A375 (cell line): ENCODE data around the gene ABHD5. TPM values are rescaled to one million over a fixed set of nuclear protein-coding genes. Genes with fewer than 3 reads are reported as not detected.

Experiments
- total RNA-seq: library from RNA; depleted of rRNA; stranded (reverse); fragments of >200 nt; shearing (Covaris generic); gene quantifications from 2 replicates; pipeline ENCODE4 v1.2.3, GENCODE V29; 2014; rRNA removed

The ABHD5 gene
- total RNA-seq = 9.7 and 17.7 TPM in 2 replicates

GRCh38 chr3:43690400-43691119 lies at the start of gene ABHD5:
Gene ABHD5 (plus strand): TSS chr3:43690938. CDS start chr3:43690993, 55 bp downstream.

Other genes starting within 250 kb of the ABHD5 start
- gene ANO10, start 68.9 kb upstream of the ABHD5 start, total RNA-seq = 9.8 and 14.1 TPM in 2 replicates